ENCODE results near the gene EIF4A2. TPM values are rescaled to one million over a fixed set of nuclear protein-coding genes. Genes with fewer than 3 reads are reported as not detected.
A peak's percentile ranks its signal among the peaks of the same experiment; 100 is the strongest.
"Not testable (repeated sequence)": the region's sequence is repeated elsewhere in the genome, so short reads cannot be mapped to it uniquely, and the experiment has no call there.

EIF4A2 gene
- total RNA-seq, 2 experiments from 2014 or later, result 446 to 480 TPM

GRCh38 chr3:186798239-186798874, 15.0 kb downstream of the EIF4A2 start:
- Mint-ChIP-seq H3K27me3 (no peaks in the 10 kb centered on the region), H3K4me3 (no peak overlapping the region), H3K9me3 (no peaks in the 10 kb centered on the region), H3K27ac (no peak overlapping the region), H3K4me1 (peaks cover 18% of the 10 kb centered on the region), H3K36me3 (peaks cover 41% of the 10 kb centered on the region)
- no peak for DNase-seq

DNA sequence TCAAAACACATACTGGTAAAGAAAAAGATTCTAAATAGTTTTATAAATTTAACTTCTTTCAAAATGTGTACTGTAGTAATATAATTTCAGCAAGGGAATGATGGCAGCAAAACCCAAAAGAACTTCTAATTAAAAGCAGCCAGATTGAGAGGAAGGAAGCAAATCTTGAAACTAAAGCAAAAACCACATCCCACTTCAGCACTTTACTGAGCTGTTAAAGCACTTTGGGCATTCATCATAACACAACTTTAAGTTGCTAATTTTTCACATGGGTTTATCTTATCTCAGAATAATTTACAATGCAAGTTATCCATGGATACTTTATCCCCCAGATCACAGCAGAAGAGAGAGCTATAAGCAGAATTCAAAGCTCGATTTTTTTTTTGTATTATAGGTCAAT, 16.9 kb downstream of the EIF4A2 start:
- no peak overlapping the region for H3K4me3 Mint-ChIP-seq
- peaks cover 28% of the 10 kb centered on the region for H3K4me1 Mint-ChIP-seq
- H3K9me3 Mint-ChIP-seq, result no peaks in the 10 kb centered on the region
- H3K27ac Mint-ChIP-seq, result no peak overlapping the region
- no peak for DNase-seq
- peaks cover 44% of the 10 kb centered on the region for H3K36me3 Mint-ChIP-seq
- H3K27me3 Mint-ChIP-seq, result no peaks in the 10 kb centered on the region

GRCh38 chr3:186802701-186803100, 19.3 kb downstream of the EIF4A2 start:
- H3K9me3 Mint-ChIP-seq, result no peaks in the 10 kb centered on the region
- no peaks in the 10 kb centered on the region for H3K27me3 Mint-ChIP-seq
- H3K27ac Mint-ChIP-seq, result no peak overlapping the region
- peaks cover 40% of the 10 kb centered on the region for H3K36me3 Mint-ChIP-seq
- no peak overlapping the region for H3K4me3 Mint-ChIP-seq
- peaks cover 38% of the 10 kb centered on the region for H3K4me1 Mint-ChIP-seq
- DNase-seq, result no peak

DNA sequence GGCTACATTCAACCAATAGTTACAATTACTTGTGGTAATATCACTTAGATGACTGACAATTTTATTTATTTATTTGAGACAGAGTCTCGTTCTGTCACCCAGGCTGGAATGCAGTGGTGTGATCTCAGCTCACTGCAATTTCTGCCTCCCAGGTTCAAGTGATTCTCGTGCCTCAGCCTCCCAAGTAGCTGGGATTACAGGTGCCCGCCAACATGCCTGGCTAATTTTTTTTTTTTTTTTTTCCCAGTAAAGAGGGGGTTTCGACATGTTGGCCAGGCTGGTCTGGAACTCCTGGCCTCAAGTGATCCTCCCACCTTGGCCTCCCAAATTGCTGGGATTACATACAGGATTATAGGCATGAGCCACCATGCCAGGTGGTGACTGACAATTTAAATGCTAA, 20.1 kb downstream of the EIF4A2 start:
- Mint-ChIP-seq H3K4me1 (peaks cover 37% of the 10 kb centered on the region), H3K36me3 (peaks cover 38% of the 10 kb centered on the region)
- not testable (repeated sequence) for H3K27ac Mint-ChIP-seq, H3K27me3 Mint-ChIP-seq, H3K9me3 Mint-ChIP-seq, H3K4me3 Mint-ChIP-seq, DNase-seq

DNA sequence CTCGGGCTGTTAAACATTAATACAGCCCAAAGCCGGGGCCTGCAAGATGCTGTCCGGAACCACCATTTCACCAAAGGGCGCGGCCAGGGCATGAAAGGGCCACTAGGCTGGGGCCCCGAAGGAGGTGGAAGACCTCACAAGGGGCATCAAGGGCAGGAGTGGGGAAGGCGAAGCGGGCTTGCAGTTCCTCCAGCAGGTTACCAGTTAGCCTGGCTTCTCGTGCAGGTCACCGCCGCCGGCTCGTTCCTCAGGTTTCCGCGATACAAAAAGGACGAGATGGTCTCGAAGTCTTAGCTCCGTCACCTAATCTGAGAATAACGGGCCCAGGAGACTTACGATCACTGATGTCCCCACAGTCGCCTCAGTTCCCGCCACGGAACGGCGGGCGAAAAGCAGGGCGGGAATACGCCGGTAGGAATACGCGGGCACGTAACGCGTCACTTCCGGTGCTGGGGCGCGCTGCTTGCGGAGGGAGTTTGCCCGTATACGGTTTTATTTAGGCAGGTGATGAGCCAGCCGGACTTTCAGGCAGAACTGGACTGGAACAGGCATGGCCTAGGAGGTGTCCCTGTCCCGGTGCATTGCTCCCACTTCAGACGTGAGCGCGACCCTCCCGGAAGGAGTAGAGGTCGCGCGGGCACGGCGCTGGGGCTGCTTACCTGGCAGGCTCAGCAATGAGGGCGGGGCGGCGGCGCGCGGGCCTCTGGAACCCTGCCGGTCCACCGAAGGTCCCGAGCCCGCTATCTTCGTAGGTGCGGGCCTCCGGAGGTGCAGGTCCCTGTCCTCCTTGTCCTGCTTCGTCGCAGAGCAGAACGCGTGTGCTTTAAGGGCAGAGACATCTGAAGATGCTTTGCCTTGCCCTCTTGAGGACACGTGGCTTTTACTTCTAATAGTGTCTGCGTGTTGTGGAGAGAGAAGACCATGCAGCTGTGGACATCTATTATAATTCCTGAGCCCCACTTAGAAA, 23.0 kb downstream of the EIF4A2 start, which contains the start of gene RFC4:
Gene RFC4, minus strand, starts transcription at position 394 of the 967 bp plus-strand sequence. CDS start 1,769 bp downstream, outside the sequence.
- H3K36me3 Mint-ChIP-seq, result peaks cover 20% of the 10 kb centered on the region
- H3K27ac Mint-ChIP-seq, result peak within 1 kb of the TSS; percentile 90
- H3K27me3 Mint-ChIP-seq, result no peaks in the 10 kb centered on the region
- peak within 1 kb of the TSS; percentile 88 for H3K4me3 Mint-ChIP-seq
- no peaks in the 10 kb centered on the region for H3K9me3 Mint-ChIP-seq
- peaks cover 25% of the 10 kb centered on the region for H3K4me1 Mint-ChIP-seq
- DNase-seq, result peak; percentile 85

- peak overlapping the region; percentile 90 for H3K27ac Mint-ChIP-seq
- peak overlapping the region; percentile 88 for H3K4me3 Mint-ChIP-seq
- H3K36me3 Mint-ChIP-seq, result peaks cover 20% of the 10 kb centered on the region
- no peak for DNase-seq
- H3K9me3 Mint-ChIP-seq, result no peaks in the 10 kb centered on the region
- no peaks in the 10 kb centered on the region for H3K27me3 Mint-ChIP-seq
- peaks cover 24% of the 10 kb centered on the region for H3K4me1 Mint-ChIP-seq
These were observed 23.9 kb downstream of the EIF4A2 start for GRCh38 chr3:186807231-186807630.

- peaks cover 2% of the 10 kb centered on the region for H3K36me3 Mint-ChIP-seq
- peaks cover 12% of the 10 kb centered on the region for H3K4me1 Mint-ChIP-seq
- H3K27me3 Mint-ChIP-seq, result peaks cover 6% of the 10 kb centered on the region
- DNase-seq, result no peak
- H3K27ac Mint-ChIP-seq, result no peak overlapping the region
- H3K9me3 Mint-ChIP-seq, result no peaks in the 10 kb centered on the region
- H3K4me3 Mint-ChIP-seq, result no peak overlapping the region
These were observed 27.1 kb downstream of the EIF4A2 start for GRCh38 chr3:186810336-186810996.

DNA sequence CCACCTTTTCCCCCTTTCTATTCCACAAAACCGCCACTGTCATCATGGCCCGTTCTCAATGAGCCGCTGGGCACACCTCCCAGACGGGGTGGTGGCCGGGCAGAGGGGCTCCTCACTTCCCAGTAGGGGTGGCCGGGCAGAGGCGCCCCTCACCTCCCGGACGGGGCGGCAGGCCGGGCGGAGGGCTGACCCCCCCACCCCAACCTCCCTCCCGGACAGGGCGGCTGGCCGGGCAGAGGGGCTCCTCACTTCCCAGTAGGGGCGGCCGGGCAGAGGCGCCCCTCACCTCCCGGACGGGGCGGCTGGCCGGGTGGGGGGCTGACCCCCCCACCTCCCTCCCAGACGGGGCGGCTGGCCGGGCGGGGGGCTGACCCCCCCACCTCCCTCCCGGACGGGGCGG, 27.9 kb downstream of the EIF4A2 start:
- DNase-seq, H3K27me3 Mint-ChIP-seq, H3K9me3 Mint-ChIP-seq, H3K36me3 Mint-ChIP-seq, H3K27ac Mint-ChIP-seq, H3K4me3 Mint-ChIP-seq: not testable (repeated sequence)
- peaks cover 17% of the 10 kb centered on the region for H3K4me1 Mint-ChIP-seq

GRCh38 chr3:186814100-186814499, 30.7 kb downstream of the EIF4A2 start:
- peaks cover 6% of the 10 kb centered on the region for H3K4me1 Mint-ChIP-seq
- H3K36me3 Mint-ChIP-seq, result no peaks in the 10 kb centered on the region
- no peak overlapping the region for H3K27ac Mint-ChIP-seq
- H3K27me3 Mint-ChIP-seq, result peaks cover 6% of the 10 kb centered on the region
- no peak for DNase-seq
- H3K4me3 Mint-ChIP-seq, result no peak overlapping the region
- H3K9me3 Mint-ChIP-seq, result no peaks in the 10 kb centered on the region

DNA sequence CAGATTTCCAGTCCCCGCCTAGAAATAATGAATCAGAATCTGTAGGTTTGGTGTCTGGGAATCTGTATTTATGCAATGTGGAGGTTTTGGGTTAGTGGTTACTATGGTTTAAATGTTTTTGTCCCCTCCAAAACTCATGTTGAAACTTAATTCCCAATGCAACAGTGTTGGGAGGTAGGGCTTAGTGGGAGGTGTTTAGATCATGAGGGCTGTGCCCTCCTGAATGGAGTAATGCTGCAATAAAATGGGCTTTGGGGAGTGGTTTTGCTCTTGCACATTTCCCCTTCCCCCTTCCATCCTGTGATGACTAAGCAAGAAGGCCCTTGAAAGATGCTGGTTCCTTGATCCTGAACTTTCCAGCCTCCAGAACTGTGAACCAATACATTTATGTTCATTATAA, 32.1 kb downstream of the EIF4A2 start:
- DNase-seq, result no peak
- H3K4me1 Mint-ChIP-seq, result peaks cover 6% of the 10 kb centered on the region
- no peaks in the 10 kb centered on the region for H3K9me3 Mint-ChIP-seq
- H3K36me3 Mint-ChIP-seq, result no peaks in the 10 kb centered on the region
- no peak overlapping the region for H3K4me3 Mint-ChIP-seq
- peaks cover 6% of the 10 kb centered on the region for H3K27me3 Mint-ChIP-seq
- no peak overlapping the region for H3K27ac Mint-ChIP-seq

DNA sequence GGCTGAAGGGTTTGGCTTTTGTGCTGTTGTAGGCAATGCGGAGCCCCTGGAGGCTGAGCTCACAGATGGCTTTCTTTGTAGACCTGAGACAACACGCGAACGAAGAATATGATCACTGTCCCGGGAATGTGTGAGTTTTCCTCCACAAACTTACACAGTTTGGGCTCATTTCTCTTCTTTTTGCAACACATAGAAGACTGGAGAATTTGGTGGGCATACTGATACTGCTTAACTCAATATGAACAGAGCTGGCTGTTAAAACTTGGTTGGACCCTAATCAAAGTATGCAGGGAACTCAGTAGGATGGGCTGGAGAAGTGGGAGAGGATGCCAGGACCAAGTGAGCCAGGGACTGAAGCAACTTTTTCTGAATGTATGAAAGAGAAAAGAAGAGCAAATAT, 35.1 kb downstream of the EIF4A2 start:
- no peak for DNase-seq
- Mint-ChIP-seq H3K27me3 (no peaks in the 10 kb centered on the region), H3K4me1 (peaks cover 11% of the 10 kb centered on the region), H3K9me3 (no peaks in the 10 kb centered on the region), H3K27ac (no peak overlapping the region), H3K4me3 (no peak overlapping the region), H3K36me3 (no peaks in the 10 kb centered on the region)

GRCh38 chr3:186818956-186819355, 35.6 kb downstream of the EIF4A2 start:
- no peak for DNase-seq
- peaks cover 12% of the 10 kb centered on the region for H3K4me1 Mint-ChIP-seq
- H3K9me3 Mint-ChIP-seq, result no peaks in the 10 kb centered on the region
- H3K27ac Mint-ChIP-seq, result no peak overlapping the region
- no peaks in the 10 kb centered on the region for H3K27me3 Mint-ChIP-seq
- peaks cover under 1% of the 10 kb centered on the region for H3K36me3 Mint-ChIP-seq
- no peak overlapping the region for H3K4me3 Mint-ChIP-seq

DNA sequence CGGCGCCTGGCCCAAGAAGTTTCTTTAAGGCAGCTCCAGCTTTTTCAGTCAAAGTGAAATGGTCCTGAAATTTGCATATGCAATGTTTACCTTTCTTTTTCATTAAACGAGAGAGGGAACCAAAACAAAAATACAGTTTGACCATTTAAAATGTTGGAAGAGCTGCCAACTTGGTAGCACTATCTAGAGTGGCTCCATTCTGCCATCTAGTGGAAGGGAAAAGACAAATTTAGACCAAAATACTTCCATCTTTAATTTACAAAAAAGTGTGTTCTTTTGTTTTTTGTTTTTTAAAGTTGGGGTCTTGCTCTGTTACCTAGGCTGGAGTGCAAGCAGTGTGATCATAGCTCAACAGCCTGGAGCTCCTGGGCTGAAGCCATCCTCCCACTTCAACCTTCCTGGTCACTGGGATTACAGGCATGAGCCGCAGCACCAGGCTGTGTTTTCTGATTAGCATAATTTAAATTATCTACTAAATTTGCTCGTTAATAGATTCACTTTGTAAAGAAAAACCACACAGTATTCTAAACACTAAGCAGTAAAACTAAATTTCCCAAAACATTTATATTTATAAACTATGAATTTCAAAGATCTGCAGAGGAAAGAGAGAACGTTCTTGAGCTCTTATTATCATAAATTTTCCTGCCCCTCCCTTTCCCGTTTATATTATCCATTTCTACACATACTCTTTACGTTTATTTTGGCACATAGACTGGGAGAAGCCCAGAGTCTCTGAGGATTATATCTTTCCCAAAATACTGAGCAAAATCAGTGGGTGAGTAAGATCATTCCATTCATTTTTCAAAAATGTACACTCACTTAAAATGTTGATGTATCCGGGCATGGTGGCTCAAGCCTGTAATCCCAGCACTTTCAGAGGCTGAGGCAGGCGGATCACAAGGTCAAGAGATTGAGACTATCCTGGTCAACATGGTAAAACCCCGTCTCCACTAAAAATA, 38.3 kb downstream of the EIF4A2 start:
- H3K27me3 Mint-ChIP-seq, result peaks cover 10% of the 10 kb centered on the region
- H3K27ac Mint-ChIP-seq, result no peak overlapping the region
- no peak for DNase-seq
- peaks cover 28% of the 10 kb centered on the region for H3K4me1 Mint-ChIP-seq
- no peak overlapping the region for H3K4me3 Mint-ChIP-seq
- no peaks in the 10 kb centered on the region for H3K9me3 Mint-ChIP-seq
- H3K36me3 Mint-ChIP-seq, result peaks cover 16% of the 10 kb centered on the region

GRCh38 chr3:186822388-186822759, 39.0 kb downstream of the EIF4A2 start:
- H3K4me1 Mint-ChIP-seq, result peaks cover 28% of the 10 kb centered on the region
- not testable (repeated sequence) for H3K27ac Mint-ChIP-seq, H3K4me3 Mint-ChIP-seq, H3K9me3 Mint-ChIP-seq, DNase-seq
- peaks cover 11% of the 10 kb centered on the region for H3K27me3 Mint-ChIP-seq
- H3K36me3 Mint-ChIP-seq, result peaks cover 16% of the 10 kb centered on the region

Data from activated naive CD8-positive, alpha-beta T cell treated with anti-CD3 and anti-CD28 coated beads for 36 hours (primary cell).